GM21529 (cell line): ENCODE results near the gene PHETA2.

Experiments
- ATAC-seq: cut with Tn5 transposase; IDR thresholded peaks from one replicate; pipeline ENCODE4 v1.9.1; 2021; ENCODE audit not compliant: unreplicated experiment

The PHETA2 gene, protein sequence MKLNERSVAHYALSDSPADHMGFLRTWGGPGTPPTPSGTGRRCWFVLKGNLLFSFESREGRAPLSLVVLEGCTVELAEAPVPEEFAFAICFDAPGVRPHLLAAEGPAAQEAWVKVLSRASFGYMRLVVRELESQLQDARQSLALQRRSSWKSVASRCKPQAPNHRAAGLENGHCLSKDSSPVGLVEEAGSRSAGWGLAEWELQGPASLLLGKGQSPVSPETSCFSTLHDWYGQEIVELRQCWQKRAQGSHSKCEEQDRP

DNA sequence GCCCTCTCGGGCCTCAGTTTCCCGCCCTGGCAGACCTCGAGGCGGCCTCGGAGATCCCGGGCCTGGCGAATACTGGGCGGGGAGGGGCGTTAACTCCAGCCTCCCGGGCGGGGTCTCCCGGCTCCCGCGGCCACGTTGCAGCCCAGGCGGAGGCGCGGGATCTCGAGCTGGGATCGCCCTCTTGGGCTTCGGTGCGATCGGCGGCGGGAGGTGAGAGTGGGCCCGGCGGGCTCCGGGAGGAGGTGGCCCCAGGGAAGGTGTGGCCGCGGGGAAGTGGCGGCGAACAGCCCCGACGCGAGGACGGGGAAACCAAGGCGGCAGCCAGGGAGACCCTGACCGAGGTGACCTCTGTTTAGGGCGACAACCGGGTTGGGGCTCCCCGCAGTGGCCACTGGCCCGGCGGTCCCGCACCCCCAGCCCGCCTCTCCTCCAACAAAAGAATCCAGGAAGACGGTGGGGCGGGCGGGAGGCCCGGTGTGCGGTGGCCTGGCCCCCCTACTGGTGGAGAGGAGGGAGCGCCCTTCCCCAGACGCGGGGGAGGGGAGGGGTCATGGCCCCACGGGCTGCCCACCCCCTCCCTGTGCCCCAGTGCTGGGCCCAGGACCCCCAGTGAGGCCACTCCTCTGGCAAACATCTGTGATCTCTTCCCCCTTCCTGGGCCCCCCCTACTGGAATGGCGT lies at the start of gene PHETA2:
Gene PHETA2, plus strand, starts transcription at position 117 of the 680 bp plus-strand sequence. CDS start 3,046 bp downstream, outside the sequence.
- ATAC-seq = no peak

DNA sequence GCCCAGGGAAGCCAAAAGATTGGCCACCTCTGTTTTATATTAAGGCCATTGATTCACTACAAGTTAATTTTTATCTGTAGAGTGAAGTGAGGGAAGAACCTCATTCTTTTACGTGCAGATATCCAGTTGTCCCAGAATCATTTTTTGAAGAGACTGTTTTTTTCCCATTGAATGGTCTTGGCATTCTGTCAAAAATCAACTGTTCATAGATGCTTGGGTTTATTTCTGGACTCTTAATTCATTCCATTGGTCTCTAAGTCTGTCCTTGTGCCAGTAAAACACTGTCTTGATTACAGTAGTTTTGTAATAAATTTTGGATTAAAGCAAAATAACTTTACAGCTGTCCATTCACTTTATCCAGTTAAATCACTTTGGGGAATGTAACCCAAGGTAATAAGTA lies 48.6 kb upstream of the PHETA2 start:
- no peak for ATAC-seq

DNA sequence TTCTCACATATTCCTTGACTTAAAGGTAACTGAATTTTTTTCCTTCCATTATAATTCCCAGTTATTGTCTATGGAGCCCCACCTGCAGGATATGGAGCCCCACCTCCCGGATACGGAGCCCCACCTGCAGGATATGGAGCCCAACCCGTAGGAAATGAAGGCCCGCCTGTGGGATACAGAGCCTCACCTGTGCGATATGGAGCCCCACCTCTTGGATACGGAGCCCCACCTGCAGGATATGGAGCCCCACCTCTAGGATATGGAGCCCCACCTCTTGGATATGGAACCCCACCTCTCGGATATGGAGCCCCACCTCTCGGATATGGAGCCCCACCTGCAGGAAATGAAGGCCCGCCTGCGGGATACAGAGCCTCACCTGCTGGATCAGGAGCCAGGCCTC lies 47.3 kb upstream of the PHETA2 start:
- ATAC-seq = no peak

DNA sequence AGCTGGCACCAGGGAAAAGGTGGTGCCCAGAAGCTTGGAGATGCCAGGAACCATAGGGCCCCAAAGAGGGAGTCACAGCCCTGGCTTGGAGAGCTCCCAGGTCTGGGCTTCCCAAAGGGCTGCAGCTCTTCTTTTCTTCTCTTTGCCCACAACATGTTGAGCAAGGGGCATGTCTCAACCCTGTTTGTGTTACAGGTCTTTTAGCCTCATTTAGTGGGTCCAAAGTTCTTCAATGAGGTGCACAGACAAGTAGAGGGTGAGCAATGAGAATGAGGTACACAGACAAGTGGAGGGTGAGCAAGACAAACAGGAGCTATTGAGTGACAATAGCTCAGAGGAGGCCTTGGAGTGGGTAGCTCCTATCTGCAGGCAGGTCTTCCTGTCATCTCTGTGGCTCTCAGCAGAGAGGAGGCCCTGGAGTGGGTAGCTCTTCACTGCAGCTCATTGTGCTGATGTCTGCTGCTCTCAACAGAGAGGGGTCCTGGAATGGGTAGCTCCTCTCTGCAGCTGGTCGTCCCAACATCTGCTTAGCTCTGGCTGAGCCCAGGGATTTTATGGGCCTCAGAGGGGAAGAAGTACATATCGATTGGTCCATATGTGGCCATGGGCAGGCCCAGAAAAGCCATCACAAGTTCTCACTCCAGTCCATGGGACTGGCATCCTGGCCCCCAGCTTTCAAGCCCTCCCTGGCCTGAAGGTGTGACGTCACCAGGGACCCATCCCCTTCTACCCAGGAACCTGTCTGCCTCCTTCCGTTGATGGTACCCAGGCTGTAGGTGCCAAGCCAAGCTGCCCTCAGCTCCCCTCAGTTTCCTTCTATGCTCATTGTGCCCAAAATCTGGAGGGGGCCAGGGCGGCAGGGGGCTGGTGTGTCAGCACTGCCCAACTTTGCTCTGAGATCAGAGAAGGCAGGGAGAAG lies 40.5 kb upstream of the PHETA2 start:
- ATAC-seq = no peak

DNA sequence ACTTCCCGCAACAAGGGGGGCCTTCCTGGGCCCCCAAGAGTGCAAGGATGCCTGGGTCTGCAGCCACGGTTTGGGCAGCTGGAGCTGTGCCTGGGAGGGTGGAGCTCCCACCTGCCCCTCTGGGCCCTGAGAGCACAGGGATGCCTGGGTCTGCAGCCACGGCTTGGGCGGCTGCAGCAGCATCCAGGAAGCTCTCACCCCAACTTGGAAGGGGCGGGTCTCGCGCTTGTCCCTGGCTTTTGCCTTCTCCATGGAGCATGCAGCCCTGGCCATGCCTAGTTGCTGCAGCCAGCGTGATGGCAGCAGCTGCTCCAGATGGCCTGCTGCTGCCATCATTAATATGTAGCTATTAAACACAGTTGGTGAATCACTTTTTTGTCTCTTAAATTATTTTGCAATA lies 38.8 kb upstream of the PHETA2 start:
- ATAC-seq = no peak

DNA sequence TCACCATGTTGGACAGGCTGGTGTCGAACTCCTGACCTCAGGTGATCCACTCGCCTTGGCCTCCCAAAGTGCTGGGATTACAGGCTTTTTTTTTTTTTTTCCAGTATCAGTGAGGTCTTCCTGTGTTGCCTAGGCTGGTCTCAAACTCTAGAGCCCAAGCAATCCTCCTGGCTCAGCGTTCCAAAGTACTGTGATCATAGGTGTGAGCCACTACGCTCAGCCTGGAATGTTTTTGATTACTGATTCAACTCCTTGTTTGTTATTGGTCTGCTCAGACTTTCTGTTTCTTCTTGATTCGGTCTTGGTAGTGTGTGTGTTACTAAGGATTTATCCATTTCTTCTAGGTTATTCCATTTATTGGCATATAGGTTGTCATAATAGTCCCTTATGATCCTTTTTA lies 34.8 kb upstream of the PHETA2 start:
- ATAC-seq = no peak

DNA sequence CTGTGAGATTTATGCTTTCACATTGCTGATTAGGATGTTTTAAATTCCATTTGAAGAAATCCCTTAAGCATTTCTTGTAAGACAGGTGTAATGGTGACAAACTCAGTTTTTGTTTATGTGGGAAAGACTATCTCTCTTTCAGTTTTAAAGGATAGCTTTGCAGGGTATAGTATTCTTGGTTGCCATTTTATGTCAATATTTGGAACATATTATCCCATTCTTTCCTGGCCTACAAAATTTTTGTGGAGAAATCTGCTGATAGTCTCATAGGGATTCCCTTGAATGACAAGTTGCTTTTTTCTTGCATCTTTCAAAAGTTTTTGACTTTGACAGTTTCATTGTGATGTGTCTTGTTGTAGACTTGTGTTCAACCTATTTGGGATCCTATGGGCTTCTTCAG lies 32.3 kb upstream of the PHETA2 start:
- no peak for ATAC-seq

DNA sequence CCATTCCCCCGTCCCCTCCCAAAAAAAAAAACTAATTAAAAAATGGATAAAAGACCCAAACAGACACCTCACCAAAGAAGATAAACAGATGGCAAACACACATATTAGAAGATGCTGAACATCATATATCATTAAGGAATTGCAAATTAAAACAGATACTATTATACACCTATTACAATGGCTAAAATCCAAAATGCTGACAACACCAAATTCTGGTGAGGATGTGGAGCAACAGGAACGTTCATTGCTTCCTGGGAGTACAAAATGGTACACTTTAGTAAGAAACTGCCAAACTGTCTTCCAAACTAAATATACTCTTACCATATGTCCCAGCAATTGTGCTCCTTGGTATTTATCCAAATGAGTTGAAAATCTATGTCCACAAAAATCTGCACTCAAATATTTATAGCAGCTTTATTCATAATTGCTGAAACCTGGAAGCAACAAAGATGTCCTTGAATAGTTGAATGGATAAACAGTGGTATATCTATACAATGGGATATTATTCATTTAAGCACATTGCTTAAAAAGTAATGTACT lies 23.3 kb upstream of the PHETA2 start:
- ATAC-seq = no peak

DNA sequence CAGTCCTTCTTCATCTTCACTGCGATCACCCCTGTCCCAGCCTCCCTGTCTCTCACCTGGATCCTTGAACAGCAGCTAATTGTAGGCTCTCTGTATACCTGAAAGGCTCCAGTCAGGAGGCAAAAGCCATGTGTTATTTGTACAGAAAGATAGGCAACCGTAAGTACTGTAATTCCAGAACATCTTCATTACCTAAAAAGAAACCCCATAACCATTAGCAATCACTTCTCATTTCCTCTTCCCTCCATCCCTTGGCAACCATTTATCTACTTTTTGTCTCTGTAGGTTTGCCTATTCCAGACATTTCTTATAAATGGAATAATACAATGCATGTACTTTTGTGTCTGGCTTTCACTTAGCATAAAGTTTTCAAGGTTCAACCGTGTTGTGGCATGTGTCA lies 21.3 kb upstream of the PHETA2 start:
- no peak for ATAC-seq

DNA sequence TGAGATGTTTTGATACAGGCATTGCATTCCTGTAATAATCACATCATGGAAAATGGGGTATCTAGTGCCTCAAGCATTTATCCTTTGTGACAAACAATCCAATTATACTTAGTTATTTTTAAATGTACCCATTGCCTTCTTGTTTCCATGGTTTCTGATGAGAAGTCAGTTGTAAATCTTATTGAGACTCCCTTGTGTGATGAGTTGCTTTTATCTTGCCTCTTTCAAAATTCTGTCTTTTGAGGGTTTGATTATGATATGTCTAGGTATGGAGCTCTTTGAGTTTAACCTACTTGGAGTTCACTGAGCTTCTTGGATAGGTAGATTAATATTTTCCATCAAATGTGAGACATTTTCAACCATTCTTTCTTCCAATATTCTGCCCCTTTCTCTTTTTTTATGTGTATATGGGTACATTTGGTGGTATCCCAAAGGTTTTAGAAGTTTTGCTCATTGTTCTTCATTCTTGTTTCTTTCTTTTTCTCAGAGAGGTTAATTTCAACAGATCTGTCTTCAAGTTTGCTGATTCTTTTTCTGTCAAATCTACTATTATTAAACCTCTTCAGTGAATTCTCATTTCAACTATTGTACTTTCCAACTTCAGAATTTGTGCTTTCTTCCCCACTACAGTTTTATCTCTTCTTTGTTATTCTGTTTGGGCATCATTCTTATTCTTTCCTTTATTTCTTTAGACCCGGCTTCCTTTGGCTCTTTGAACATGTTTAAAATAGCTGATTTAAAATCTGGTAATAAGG lies 17.1 kb upstream of the PHETA2 start:
- ATAC-seq = no peak

DNA sequence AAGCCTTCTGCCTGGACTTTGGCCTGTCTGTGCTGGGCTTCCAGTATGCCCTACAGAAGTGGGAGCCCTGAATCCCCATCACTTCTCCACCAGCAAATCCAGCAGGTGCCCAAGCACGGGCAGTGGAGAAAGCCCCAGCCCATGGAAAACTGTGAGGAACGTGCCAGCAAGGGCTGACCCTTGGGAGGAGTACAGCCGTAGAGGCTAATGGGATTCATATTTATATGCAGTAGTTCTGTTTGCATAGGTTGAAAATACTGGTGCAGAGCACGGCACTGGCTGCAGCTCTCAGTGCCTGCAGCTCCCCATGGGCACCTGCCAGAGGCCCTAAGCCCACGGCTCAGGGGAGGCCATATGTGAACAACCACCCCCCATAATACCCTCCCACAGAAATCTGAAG lies 13.6 kb upstream of the PHETA2 start:
- ATAC-seq = no peak

DNA sequence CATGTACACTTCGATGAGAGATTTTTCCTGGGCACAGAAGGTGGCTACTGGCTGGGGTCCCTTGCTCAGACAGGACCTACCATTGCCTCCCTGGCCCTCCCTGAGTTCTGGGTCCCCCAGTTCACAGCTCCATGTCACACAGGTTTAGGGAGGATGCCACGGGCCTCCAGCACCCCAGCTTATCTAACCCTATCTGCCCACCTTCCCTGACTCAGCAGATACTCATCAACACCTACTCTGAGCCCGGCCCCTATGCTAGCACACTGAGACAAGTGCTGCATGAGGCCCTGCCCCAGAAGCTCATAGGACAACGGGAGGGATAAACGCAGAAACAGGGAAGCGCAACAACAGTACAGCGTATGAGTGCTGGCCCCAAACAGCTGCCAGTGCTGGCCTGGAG lies 13.0 kb upstream of the PHETA2 start:
- ATAC-seq = no peak

DNA sequence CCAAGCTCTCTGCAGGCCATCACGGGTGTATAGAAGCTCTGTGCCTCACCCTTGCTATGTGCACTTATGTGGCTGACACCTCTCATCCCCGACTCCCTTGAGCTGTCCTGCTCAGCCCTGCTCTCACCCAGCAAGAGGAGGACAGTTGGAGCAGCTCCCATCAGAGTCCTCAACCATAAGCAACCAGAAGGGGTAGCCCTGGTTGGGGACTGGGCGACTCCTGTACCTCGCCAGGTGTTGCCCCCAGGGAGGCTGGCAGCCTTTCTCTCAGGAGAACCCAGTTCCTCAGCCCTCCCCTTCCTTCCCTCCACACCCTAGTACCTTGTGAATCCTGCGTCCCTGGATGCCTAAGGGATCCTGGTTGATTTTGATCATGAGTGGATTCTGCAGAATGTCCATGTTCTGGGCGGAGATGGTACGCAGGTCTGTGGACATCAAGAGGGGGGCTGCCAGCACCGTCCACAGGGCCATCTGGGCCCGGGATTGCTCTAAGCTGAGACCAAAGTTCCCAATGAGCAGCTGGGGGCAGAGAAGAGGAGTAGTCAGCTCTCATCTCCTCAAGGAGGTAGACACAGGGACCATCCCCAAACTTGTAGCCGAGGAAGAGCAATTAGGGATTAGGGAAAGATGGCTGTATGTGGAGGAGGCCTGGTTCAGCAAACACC lies 11.4 kb upstream of the PHETA2 start:
- ATAC-seq = no peak

DNA sequence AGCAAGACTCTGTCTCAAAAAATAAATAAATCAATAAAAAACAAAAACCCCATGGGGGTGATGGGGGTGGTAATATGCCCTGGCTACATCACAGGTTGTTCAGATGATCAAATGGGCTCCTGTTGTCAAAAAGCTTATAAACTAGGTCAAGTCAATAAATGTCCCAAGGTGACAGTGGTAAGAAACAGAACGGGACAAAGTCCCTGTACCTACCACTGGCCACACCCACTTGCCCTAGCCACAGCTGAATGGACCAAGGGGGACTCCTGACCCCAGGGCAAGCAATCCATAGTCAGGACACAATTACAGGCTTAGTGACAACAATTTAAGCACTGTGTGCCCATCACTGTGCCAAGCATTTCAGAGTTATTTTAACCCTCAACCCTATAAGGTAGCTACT lies 9.4 kb upstream of the PHETA2 start:
- ATAC-seq = no peak

DNA sequence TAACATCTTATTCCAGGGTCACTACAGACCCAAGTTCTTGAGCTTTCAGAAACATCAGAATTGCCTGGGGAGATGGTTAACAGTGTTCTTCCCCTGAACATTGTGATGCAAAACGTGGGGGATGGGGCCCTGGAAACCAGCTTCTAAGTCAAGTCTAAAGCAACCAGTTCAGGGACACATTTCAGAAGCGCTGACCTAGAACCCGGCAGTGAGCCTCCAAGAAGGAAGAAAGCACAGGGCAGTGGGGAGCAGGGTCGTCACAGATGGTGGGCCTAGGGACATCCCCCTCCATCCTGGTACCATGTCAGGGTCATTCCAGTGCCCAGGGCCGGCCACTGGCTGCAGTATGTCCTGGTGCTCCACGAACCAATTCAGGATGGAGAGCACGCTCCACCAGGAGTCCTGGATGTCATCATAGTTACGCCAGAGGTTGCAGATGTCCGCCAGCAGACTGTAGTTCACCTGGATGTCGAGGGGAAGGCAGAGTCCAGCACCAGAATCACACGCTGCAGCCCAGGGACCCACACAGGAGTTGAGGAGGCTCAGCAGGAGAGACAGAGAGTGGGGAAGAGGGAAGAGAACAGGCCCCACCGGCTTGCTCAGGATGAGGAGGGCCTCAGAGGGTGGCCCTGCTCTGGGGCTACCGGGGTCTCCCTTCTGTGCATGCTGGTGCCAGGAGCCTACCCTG lies 8.5 kb upstream of the PHETA2 start:
- ATAC-seq = no peak

DNA sequence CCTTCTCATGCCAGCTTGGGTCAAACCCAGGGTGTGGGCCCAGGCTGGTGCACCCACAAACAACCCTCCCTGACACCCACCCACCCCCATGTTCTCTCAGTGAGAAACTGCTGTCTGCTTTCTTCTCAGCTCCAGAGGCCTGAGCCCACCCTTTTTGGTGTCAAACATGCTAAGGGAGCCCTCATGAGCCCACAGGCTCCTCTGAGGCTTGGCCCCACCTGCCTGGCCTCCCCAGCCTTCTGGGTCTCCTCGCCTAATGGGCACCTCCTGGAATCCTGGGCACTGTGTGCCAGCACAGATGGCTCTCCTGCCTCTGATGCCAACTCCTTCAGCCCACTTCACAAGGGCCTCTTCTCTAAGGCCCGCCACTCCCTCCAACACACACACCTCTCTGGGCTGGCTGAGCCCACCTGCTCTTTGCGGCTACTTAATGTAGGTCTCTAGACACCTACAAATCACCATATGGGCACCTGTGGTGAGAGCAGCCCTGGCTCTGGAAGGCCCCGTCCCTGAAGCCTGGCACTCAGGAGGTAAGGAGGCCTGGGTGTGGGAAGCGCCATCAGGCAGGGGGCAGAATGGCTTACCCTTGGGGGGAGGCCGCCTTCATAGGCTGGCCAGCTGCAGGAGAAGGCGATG lies 7.8 kb upstream of the PHETA2 start:
- ATAC-seq = no peak

DNA sequence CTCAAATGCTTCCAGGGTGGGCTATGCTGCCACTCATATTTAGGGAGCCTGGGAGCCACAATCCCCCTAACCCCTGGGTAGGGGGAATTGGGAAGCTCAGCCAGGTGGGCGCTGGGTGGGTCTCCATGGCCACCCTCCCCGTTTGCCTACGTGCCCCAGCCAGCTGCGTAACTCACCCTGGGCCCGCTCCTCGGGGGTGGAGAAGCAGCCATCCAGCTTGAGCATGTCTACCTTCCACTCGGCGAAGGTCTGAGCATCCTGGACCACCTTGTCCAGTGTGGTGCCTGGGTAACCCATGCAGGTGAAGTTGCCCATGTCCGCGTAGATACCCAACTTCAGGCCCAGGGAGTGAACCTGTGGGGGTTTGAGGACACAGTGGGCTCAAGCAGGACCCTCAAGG lies 7.1 kb upstream of the PHETA2 start:
- ATAC-seq = no peak

DNA sequence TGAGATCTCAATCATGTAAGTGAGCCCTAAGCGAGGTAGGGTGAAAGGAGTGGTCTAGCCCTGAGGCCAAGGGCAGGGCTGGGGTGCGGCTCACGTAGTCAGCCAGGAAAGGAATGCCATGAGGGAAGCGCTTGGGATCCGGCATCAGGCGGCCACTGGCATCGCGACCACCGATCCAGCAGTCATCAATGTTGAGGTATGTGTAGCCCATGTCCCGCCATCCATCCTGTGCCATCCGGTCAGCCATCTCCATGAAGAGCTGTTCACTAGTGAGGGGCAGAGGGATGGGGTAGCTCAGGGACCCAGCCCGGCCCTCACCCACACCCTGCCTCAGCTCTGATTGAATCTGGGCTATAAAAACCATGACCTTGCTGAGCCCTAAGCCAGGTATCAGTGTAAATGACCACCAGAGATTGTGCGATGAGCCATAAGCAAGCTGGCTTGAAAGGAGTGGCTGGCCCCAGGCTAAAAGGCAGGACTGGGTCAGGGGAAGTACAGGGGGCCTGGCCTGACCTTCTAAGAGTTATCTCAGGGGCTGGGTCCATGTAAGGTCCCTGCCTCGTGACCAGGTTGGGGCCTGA lies 6.3 kb upstream of the PHETA2 start:
- ATAC-seq = no peak

DNA sequence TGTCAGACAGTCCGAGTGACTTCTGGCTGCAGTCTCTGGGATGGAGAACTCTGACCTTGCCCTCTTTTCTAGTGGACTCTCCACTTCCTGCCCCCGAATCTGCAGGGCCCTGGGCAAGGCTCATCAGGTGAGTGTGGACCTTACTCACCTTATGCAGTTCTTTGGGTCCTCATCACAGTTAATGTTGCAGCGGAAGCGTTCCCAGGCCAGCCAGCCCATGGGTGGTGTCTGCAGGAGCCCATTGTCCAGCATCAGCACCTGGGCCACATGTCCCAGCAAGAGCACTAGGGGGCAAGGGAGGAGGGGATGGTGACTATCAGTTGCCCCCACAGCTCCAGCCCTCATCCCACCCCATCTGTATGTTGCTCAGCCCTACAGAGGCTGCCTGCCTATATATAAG lies 5.8 kb upstream of the PHETA2 start:
- ATAC-seq = no peak
